ENCODE results near the gene MARCHF11. TPM values are rescaled to one million over a fixed set of nuclear protein-coding genes. Genes with fewer than 3 reads are reported as not detected.

The MARCHF11 gene
- total RNA-seq = not detected
- polyA plus RNA-seq (ENCODE audit: insufficient read length in 6 of 6) = under 1 TPM in 1 of 6 donors, not detected in 5; 0.17 TPM
- long read RNA-seq, donor 1 = 0 reads
- long read RNA-seq, donor 2 = 0 reads
- long read RNA-seq, donor 3 = 0 reads
- long read RNA-seq, donor 4 = 0 reads
- long read RNA-seq, donor 5 = 0 reads
- long read RNA-seq, donor 6 = 0 reads
- long read RNA-seq, donor 7 = 0 reads
- long read RNA-seq, donor 8 = 0 reads
- long read RNA-seq, donor 9 = 0 reads
- long read RNA-seq, donor 10 = 0 reads
- long read RNA-seq, donor 11, partial matches to known transcripts = 0 of 3 reads
- long read RNA-seq, donor 11, other reads (novel, unspliced or antisense) = 0 of 3 reads
- long read RNA-seq, donor 12 = 0 reads

GRCh38 chr5:16179511-16179935 is at the start of gene MARCHF11:
MARCHF11 (minus strand) TSS chr5:16179791; CDS start chr5:16179575, 216 bp downstream.
- no peak for TF ChIP-seq CTCF (IDR thresholded peaks at IDR 0.05)
- intact Hi-C loops (cut with DNase I) = no loop called here
- no peaks in the 10 kb centered on the region for H3K9me3 ChIP-seq
- H3K36me3 ChIP-seq = no peaks in the 10 kb centered on the region
- ATAC-seq (no peak), DNase-seq (peak in 1 of 4 donors; percentile 6)
- peaks cover 28 to 78% of the 10 kb centered on the region in 2 donors for H3K27me3 ChIP-seq
- H3K27ac ChIP-seq = no peak within 1 kb of the TSS
- no peaks in the 10 kb centered on the region for H3K4me1 ChIP-seq
- H3K4me3 ChIP-seq = no peak within 1 kb of the TSS

- intact Hi-C loops (cut with DNase I) = no loop called here
- ATAC-seq = no peak
- no peak overlapping the region for H3K4me3 ChIP-seq
Measured at GRCh38 chr5:16225927-16226326, 46.3 kb upstream of the MARCHF11 start.

GRCh38 chr5:16192311-16192710 is 12.7 kb upstream of the MARCHF11 start:
- no peaks in the 10 kb centered on the region for H3K27me3 ChIP-seq
- no peaks in the 10 kb centered on the region for H3K4me1 ChIP-seq
- H3K4me3 ChIP-seq = no peak overlapping the region
- no peak for ATAC-seq
- intact Hi-C loops (cut with DNase I) = no loop called here
- no peak overlapping the region for H3K27ac ChIP-seq
- TF ChIP-seq CTCF (IDR thresholded peaks at IDR 0.05) = no peak
- H3K9me3 ChIP-seq = peaks cover 0 to 15% of the 10 kb centered on the region in 2 donors
- H3K36me3 ChIP-seq = no peaks in the 10 kb centered on the region
- no peak for DNase-seq

More at GRCh38 chr5:16225927-16226326, 46.3 kb upstream of the MARCHF11 start:
- no peak for DNase-seq
- no peaks in the 10 kb centered on the region for H3K9me3 ChIP-seq
- H3K4me1 ChIP-seq = no peaks in the 10 kb centered on the region
- no peak overlapping the region for H3K27ac ChIP-seq
- TF ChIP-seq CTCF (IDR thresholded peaks at IDR 0.05) = no peak
- no peaks in the 10 kb centered on the region for H3K36me3 ChIP-seq
- H3K27me3 ChIP-seq = no peaks in the 10 kb centered on the region

GRCh38 chr5:16180789-16181082 is 1.1 kb upstream of the MARCHF11 start:
- no peak for ATAC-seq
- no peak overlapping the region for H3K27ac ChIP-seq
- intact Hi-C loops (cut with DNase I) = no loop called here
- DNase-seq = no peak
- H3K36me3 ChIP-seq = no peaks in the 10 kb centered on the region
- no peak overlapping the region for H3K4me3 ChIP-seq
- H3K9me3 ChIP-seq = no peaks in the 10 kb centered on the region
- H3K27me3 ChIP-seq = peaks cover 28 to 75% of the 10 kb centered on the region in 2 donors
- TF ChIP-seq CTCF (IDR thresholded peaks at IDR 0.05) = no peak
- no peaks in the 10 kb centered on the region for H3K4me1 ChIP-seq

- Histone ChIP-seq H3K4me1 (no peaks in the 10 kb centered on the region), H3K4me3 (no peak overlapping the region), H3K36me3 (no peaks in the 10 kb centered on the region), H3K27me3 (peaks cover 28 to 78% of the 10 kb centered on the region in 2 donors), H3K27ac (no peak overlapping the region), H3K9me3 (no peaks in the 10 kb centered on the region)
- DNase-seq (peak in 1 of 4 donors; percentile 71), ATAC-seq (no peak)
- no peak for TF ChIP-seq CTCF (IDR thresholded peaks at IDR 0.05)
- intact Hi-C loops (cut with DNase I) = no loop called here
Measured at GRCh38 chr5:16179936-16180788, 571 bp upstream of the MARCHF11 start.
